Omental fat pad (tissue), 4 donors: Measurements from ENCODE around the gene TMEM178B. TPM values are rescaled to one million over a fixed set of nuclear protein-coding genes. Genes with fewer than 3 reads are reported as not detected.

Experiments used
- ATAC-seq: fragments of 150-250 bp; one replicate; pipeline ENCODE4 v1.9.1; 2016; ENCODE audit warnings: mild to moderate bottlenecking, moderate library complexity; ENCODE audit not compliant: low FRiP score
- DNase-seq: peaks from one replicate; pipeline ENCODE4 v3.0.0-alpha.2; 2019; ENCODE audit warnings: low spot score
- total RNA-seq, 4 donors: library from RNA; depleted of rRNA; stranded (reverse); fragments of >200 nt; gene quantifications; one replicate each; pipeline ENCODE4 v1.1.0, GENCODE V29; 2016
- TF ChIP-seq, protein P1 (sequence below), 3 donors: fragments of 450-650 bp; IDR thresholded peaks; one replicate each; pipeline ENCODE4 v1.5.1; 2016 to 2017; ENCODE audit warnings: antibody characterized with exemption in 3 of 3, mild to moderate bottlenecking in 3 of 3, moderate library complexity in 2 of 3

TMEM178B gene
- total RNA-seq, 4 donors from 2014 or later = 0.50 to 1.3 (median 0.81) TPM

GRCh38 chr7:141154131-141154732, 80.4 kb downstream of the TMEM178B start:
- DNase-seq = no peak
- TF ChIP-seq, protein P1, sequence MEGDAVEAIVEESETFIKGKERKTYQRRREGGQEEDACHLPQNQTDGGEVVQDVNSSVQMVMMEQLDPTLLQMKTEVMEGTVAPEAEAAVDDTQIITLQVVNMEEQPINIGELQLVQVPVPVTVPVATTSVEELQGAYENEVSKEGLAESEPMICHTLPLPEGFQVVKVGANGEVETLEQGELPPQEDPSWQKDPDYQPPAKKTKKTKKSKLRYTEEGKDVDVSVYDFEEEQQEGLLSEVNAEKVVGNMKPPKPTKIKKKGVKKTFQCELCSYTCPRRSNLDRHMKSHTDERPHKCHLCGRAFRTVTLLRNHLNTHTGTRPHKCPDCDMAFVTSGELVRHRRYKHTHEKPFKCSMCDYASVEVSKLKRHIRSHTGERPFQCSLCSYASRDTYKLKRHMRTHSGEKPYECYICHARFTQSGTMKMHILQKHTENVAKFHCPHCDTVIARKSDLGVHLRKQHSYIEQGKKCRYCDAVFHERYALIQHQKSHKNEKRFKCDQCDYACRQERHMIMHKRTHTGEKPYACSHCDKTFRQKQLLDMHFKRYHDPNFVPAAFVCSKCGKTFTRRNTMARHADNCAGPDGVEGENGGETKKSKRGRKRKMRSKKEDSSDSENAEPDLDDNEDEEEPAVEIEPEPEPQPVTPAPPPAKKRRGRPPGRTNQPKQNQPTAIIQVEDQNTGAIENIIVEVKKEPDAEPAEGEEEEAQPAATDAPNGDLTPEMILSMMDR (IDR thresholded peaks at IDR 0.05) = no peak
- ATAC-seq = no peak

GRCh38 chr7:141156407-141156806, 82.5 kb downstream of the TMEM178B start:
- ATAC-seq (no peak), DNase-seq (no peak)
- TF ChIP-seq, protein P1 (IDR thresholded peaks at IDR 0.05) = no peak

- TF ChIP-seq, protein P1 (IDR thresholded peaks at IDR 0.05) = no peak
These were observed 83.4 kb downstream of the TMEM178B start for GRCh38 chr7:141157138-141157765.

GRCh38 chr7:141158561-141158960, 84.7 kb downstream of the TMEM178B start:
- TF ChIP-seq, protein P1 (IDR thresholded peaks at IDR 0.05) = no peak
- ATAC-seq (no peak), DNase-seq (no peak)

More at GRCh38 chr7:141157138-141157765, 83.4 kb downstream of the TMEM178B start:
- ATAC-seq (no peak), DNase-seq (no peak)

DNA sequence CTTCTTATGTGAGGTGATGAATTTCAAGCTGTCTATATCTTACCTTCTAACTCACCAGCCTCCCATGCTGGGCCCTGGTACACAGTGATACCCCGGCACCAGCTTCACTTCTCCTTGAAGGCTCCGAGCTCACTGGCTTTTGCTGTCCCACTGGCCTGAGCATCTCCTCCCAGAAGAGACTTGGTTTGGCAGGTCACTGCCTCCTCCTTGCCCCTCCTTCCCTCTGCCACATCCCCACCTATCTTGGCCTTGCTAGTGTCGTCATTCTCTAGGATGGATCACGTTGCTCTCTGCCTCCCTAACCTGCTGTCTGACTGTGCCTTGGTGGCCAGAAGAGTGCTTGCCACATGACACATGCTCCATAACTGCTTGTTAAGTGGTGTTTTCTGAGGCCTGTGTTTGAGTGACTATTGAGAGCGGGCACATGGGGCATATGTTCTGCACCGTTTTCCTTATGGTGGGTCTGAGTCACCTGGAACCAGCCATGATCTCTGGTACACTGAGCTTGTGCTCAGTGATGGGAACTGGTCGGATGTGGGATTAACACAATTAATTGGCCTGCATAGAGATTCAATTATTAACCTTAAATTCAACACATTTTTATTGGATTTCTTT, 86.5 kb downstream of the TMEM178B start:
- TF ChIP-seq, protein P1 (IDR thresholded peaks at IDR 0.05) = no peak
- no peak for DNase-seq

GRCh38 chr7:141161550-141162535, 88.0 kb downstream of the TMEM178B start:
- no peak for DNase-seq
- ATAC-seq = no peak
- TF ChIP-seq, protein P1 (IDR thresholded peaks at IDR 0.05) = no peak

More for the DNA sequence above, 86.5 kb downstream of the TMEM178B start:
- ATAC-seq = no peak
